Raji (cell line): ENCODE measurements around the gene NDUFB10.
A peak's percentile ranks its signal among the peaks of the same experiment; 100 is the strongest.

Experiments
- POLR2A ChIP-seq: IDR thresholded peaks from 2 replicates; pipeline ENCODE4 v1.6.1; 2011; ENCODE audit warnings: low read depth, low read length, control low read depth; ENCODE audit not compliant: insufficient read depth

NDUFB10 gene

GRCh38 chr16:1919327-1919998 is 39.9 kb upstream of the NDUFB10 start:
- TF ChIP-seq POLR2A: no peak

GRCh38 chr16:1920727-1921171 is 38.6 kb upstream of the NDUFB10 start:
- TF ChIP-seq POLR2A: no peak

DNA sequence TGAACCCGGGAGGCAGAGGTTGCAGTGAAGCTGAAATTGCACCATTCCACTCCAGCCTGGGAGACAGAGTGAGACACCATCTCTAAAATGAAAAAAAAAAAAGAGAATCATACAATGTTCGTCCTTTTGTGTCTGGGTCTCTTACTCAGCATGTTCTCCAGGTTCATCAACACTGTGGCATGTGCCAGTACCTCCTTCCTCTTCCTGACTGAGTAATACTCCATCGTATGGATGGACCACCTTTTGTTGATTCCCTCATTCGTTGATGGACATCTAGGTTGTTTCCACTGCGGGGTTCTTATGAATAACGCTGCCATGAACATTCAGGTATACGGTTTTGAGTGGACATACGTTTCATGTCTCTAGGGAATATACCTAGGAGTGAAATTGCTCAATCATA is 37.0 kb upstream of the NDUFB10 start:
- no peak for TF ChIP-seq POLR2A

DNA sequence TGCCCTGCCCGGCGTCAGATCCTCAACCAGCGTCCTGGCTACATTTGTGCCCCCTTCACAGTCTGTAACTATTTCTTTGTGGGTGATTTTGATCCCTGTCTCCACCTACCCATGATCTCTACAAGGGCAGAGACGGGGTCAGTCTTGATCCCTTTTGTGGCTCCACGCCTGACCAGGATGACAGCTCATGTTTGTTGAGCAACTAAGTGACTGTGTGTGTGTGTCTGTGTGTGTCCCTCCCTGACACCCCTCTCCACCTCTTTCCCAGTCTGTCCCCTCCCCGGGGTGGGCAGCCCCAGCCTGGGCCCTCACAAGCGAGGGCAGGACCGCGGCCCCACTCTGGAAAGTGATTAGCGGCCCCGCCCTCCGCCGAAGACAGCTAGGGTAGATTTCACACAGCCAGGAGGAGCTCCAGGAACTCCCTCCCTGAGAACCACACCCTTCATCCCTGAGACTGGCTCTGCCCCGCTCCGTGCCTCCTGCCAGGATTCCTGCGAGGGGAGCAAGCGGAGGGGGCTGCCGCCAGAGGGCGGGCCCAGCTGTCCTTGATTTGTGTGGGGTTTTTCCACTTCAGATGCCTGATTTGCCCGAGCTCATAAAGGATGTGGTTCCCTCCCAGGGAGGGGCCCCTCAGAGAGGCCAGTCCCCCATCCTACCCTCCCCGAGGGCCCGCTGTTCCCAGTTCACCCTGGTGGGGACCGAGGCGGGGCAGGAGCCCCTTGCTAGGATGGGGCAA is 35.9 kb upstream of the NDUFB10 start:
- TF ChIP-seq POLR2A: no peak

DNA sequence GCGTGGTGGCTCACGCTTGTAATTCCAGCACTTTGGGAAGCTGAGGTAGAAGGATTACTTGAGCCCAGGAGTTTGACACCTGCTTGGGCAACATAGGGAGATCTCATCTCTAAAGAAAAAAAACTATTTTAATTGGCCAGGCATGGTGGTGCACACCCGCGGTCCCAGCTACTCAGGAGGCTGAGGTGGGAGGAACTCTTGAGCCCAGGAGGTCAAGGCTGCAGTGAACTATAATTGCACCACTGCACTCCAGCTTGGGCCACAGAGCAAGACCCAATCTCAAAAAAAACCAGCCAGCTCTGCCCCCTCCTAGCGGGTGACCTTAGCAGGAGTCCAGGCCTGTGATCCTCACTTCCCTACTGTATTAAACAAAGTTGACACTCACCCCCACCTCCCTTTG is 35.2 kb upstream of the NDUFB10 start:
- TF ChIP-seq POLR2A: no peak

- no peak for TF ChIP-seq POLR2A
Observed at GRCh38 chr16:1926271-1926670, 33.1 kb upstream of the NDUFB10 start.

GRCh38 chr16:1929105-1929504 is 30.2 kb upstream of the NDUFB10 start:
- no peak for TF ChIP-seq POLR2A

DNA sequence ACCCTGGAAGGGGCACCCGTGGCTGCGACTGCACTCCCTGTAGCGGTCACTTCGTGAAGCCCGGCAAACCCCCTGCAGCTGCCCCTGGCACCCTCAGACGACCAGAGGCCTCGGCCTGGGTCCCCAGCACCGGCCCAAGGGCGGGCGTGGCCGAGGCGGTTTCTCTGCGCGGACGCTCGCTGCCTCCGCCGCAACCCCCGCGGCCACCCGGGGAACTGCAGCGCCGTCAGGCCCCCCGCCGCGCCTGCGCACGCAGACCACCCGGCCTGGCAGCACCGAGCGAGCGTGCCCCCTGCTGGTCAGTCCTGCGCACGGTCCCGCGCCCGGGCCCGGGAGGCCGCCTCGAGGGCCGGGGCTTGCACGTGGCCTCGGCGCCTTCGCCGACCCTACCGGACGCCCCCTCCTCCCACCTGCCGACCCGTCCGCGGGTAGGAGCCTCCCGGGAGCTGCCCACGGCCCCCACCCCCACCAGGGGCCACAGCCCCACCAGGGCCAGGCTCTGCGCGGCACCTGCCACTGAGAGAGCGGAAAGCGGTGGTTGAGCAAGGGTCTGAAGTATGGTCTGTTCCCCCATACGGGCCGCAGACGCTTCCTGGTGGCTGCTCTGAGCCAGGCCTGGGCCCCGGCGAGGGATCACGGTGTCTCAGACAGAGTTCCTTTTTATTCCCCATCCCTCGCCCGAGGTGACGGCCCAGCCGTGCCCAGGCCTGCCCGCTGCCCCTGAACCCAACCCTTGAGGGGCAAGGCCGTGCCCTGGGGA is 29.6 kb upstream of the NDUFB10 start:
- peak; percentile 53; the same call in 1 of the 2 replicates for TF ChIP-seq POLR2A

DNA sequence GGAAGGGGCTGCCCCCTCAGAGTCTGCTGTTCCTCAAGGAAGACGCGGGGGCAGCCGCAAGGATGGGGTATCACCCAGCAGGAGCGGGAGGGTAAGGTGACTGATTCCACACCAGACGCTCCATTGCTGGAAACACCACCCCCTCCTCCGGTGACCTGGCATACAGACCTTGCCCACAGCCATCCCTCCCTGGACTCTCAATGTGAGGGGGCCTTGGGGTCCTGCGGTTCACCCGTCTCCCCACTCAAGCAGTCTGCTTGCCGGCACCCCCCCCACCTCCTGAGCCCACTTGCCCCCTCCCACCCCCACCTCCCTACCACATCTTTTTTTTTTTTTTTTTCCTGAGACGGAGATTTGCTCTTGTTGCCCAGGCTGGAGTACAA is 29.0 kb upstream of the NDUFB10 start:
- TF ChIP-seq POLR2A: no peak

- TF ChIP-seq POLR2A: no peak
Observed at GRCh38 chr16:1932050-1933028, 27.0 kb upstream of the NDUFB10 start.

DNA sequence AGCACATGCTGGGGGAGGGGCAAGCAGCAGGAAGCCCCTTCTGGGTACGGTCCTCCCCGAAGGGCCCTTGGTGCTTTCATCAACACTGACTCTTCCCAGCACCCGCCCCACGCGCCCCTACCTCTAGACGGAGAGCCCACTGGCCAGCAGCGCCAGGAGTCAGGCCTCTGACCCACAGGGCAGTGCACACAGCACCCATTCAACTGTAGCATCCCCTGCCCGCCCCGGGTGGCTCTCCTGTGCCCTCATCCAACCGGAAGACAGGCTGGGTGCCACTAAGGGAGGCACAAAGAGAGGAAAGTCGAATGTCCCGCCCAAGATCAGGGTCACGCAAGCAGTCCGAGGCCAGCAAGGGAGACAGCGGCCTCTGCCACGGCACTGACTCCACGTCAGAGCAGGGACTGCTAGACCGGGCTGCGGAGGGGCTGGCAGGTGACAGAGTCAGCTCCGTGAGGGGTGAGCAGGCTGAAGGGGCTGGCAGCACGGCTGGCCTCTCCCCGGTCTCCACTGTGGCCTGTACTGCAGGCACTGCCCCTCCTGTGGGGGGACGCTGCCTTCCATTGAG is 26.2 kb upstream of the NDUFB10 start:
- no peak for TF ChIP-seq POLR2A

- no peak for TF ChIP-seq POLR2A
Observed at GRCh38 chr16:1936945-1937479, 22.3 kb upstream of the NDUFB10 start.

DNA sequence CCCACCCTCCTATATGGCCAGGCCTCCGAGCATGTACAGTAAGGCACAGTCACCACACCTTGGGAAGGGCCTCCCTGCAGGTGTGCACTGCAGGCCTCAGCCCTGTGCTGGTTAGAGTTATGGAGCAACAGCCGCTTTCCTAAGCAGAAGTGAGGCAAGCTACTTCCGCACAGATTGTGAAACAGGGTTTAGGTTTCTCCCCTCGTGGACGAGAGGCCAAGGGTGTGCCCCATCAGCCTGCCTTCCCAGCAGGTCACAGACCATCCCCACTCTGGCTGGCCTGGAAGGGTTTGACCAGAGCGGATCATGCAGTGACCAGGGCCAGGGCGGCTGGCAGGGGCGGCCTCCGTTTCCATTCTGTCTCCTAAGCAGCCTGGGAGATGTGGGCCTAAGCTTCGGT is 21.0 kb upstream of the NDUFB10 start:
- no peak for TF ChIP-seq POLR2A

DNA sequence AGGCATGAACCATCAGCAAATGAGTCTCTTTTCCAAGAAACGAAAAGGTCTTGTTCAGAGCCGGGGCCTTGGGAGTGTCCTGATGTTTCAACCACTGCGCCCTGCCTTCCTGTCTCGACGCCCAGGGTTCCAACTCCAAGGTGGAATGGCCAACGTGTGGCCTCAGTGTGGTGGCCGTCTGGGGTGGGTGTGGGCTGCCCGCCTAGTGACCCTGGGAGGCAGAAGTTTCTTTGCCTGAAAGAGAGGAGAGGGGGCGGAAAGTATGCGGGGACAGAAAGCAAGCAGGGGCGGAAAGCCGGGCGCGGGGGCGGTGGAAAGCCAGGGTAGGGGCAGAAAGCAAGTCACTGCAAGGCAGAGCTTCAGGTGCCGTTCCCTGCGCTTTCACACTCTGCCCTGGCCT is 20.4 kb upstream of the NDUFB10 start:
- no peak for TF ChIP-seq POLR2A
